T-helper 1 cell treated with Interleukin-12 subunit alpha and Interleukin-12 subunit beta and Interleukin-4 antibody, amounts not matched to agents 30 μg/mL and 1 μg/mL, for 36 hours (primary cell): ENCODE data around the gene SYNJ1.
"Not testable (repeated sequence)": the region's sequence is repeated elsewhere in the genome, so short reads cannot be mapped to it uniquely, and the experiment has no call there.

Source experiments
- H3K27ac Mint-ChIP-seq: one replicate; pipeline ENCODE4 v1.8.0; 2021; ENCODE audit warnings: mild to moderate bottlenecking, mixed read lengths
- H3K27me3 Mint-ChIP-seq: one replicate; pipeline ENCODE4 v1.8.0; 2021; ENCODE audit warnings: low read depth, mixed read lengths
- H3K36me3 Mint-ChIP-seq: one replicate; pipeline ENCODE4 v1.8.0; 2021; ENCODE audit warnings: low read depth, mixed read lengths
- H3K4me1 Mint-ChIP-seq: one replicate; pipeline ENCODE4 v1.8.0; 2021; ENCODE audit warnings: low read depth, mixed read lengths
- H3K4me3 Mint-ChIP-seq: one replicate; pipeline ENCODE4 v1.8.0; 2021; ENCODE audit warnings: mild to moderate bottlenecking, moderate library complexity, mixed read lengths
- H3K9me3 Mint-ChIP-seq: one replicate; pipeline ENCODE4 v1.8.0; 2021; ENCODE audit warnings: mixed read lengths

SYNJ1 gene

GRCh38 chr21:32641710-32642698 lies 85.8 kb downstream of the SYNJ1 start:
- Mint-ChIP-seq H3K27ac (no peak overlapping the region), H3K9me3 (no peaks in the 10 kb centered on the region), H3K36me3 (peaks cover 20% of the 10 kb centered on the region), H3K4me3 (no peak overlapping the region), H3K4me1 (no peaks in the 10 kb centered on the region), H3K27me3 (no peaks in the 10 kb centered on the region)

GRCh38 chr21:32626621-32627196 lies 101.1 kb downstream of the SYNJ1 start:
- Mint-ChIP-seq H3K27me3 (peaks cover 11% of the 10 kb centered on the region), H3K4me3 (no peak overlapping the region), H3K9me3 (no peaks in the 10 kb centered on the region), H3K4me1 (peaks cover 2% of the 10 kb centered on the region), H3K27ac (no peak overlapping the region), H3K36me3 (peaks cover 9% of the 10 kb centered on the region)

- H3K27ac Mint-ChIP-seq, H3K4me1 Mint-ChIP-seq, H3K9me3 Mint-ChIP-seq: not testable (repeated sequence)
Measured at GRCh38 chr21:32618218-32618617, 109.6 kb downstream of the SYNJ1 start.

GRCh38 chr21:32613436-32614043 lies 114.3 kb downstream of the SYNJ1 start:
- H3K36me3 Mint-ChIP-seq, result peaks cover 5% of the 10 kb centered on the region
- peaks cover 8% of the 10 kb centered on the region for H3K4me1 Mint-ChIP-seq
- no peaks in the 10 kb centered on the region for H3K9me3 Mint-ChIP-seq
- peak overlapping the region; percentile 99 for H3K4me3 Mint-ChIP-seq
- peaks cover 11% of the 10 kb centered on the region for H3K27me3 Mint-ChIP-seq
- peak overlapping the region; percentile 92 for H3K27ac Mint-ChIP-seq

More at GRCh38 chr21:32618218-32618617, 109.6 kb downstream of the SYNJ1 start:
- H3K4me3 Mint-ChIP-seq, H3K36me3 Mint-ChIP-seq: not testable (repeated sequence)
- peaks cover 25% of the 10 kb centered on the region for H3K27me3 Mint-ChIP-seq

- no peaks in the 10 kb centered on the region for H3K9me3 Mint-ChIP-seq
- H3K4me1 Mint-ChIP-seq, result peaks cover 8% of the 10 kb centered on the region
- H3K36me3 Mint-ChIP-seq, result peaks cover 5% of the 10 kb centered on the region
- H3K27me3 Mint-ChIP-seq, result peaks cover 11% of the 10 kb centered on the region
- peak overlapping the region; percentile 92 for H3K27ac Mint-ChIP-seq
- H3K4me3 Mint-ChIP-seq, result peak overlapping the region; percentile 99
Measured at GRCh38 chr21:32612999-32613337, 114.8 kb downstream of the SYNJ1 start.

- no peaks in the 10 kb centered on the region for H3K9me3 Mint-ChIP-seq
- H3K4me1 Mint-ChIP-seq, result peaks cover 8% of the 10 kb centered on the region
- peak within 1 kb of the TSS; percentile 92 for H3K27ac Mint-ChIP-seq
- H3K27me3 Mint-ChIP-seq, result peaks cover 11% of the 10 kb centered on the region
- peak within 1 kb of the TSS; percentile 99 for H3K4me3 Mint-ChIP-seq
- peaks cover 5% of the 10 kb centered on the region for H3K36me3 Mint-ChIP-seq
Measured at GRCh38 chr21:32612075-32612998, 115.5 kb downstream of the SYNJ1 start, which contains the start of gene CFAP298. TSS of gene CFAP298 (minus strand) at chr21:32612377. CDS start at chr21:32612243, 134 bp downstream.

GRCh38 chr21:32611471-32611997 lies 116.3 kb downstream of the SYNJ1 start:
- peaks cover 5% of the 10 kb centered on the region for H3K36me3 Mint-ChIP-seq
- H3K4me1 Mint-ChIP-seq, result peaks cover 8% of the 10 kb centered on the region
- peak overlapping the region; percentile 99 for H3K4me3 Mint-ChIP-seq
- peaks cover 11% of the 10 kb centered on the region for H3K27me3 Mint-ChIP-seq
- no peaks in the 10 kb centered on the region for H3K9me3 Mint-ChIP-seq
- H3K27ac Mint-ChIP-seq, result peak overlapping the region; percentile 92

- H3K27ac Mint-ChIP-seq, result not testable (repeated sequence)
- peak overlapping the region; percentile 7 for H3K4me3 Mint-ChIP-seq
Measured at GRCh38 chr21:32610940-32611339, 116.9 kb downstream of the SYNJ1 start.

GRCh38 chr21:32608851-32609250 lies 119.0 kb downstream of the SYNJ1 start:
- peak overlapping the region; percentile 28 for H3K4me3 Mint-ChIP-seq
- peaks cover 20% of the 10 kb centered on the region for H3K36me3 Mint-ChIP-seq
- H3K9me3 Mint-ChIP-seq, result no peaks in the 10 kb centered on the region
- no peak overlapping the region for H3K27ac Mint-ChIP-seq
- H3K4me1 Mint-ChIP-seq, result peaks cover 8% of the 10 kb centered on the region
- H3K27me3 Mint-ChIP-seq, result no peaks in the 10 kb centered on the region

More at GRCh38 chr21:32610940-32611339, 116.9 kb downstream of the SYNJ1 start:
- H3K9me3 Mint-ChIP-seq, H3K4me1 Mint-ChIP-seq, H3K36me3 Mint-ChIP-seq, H3K27me3 Mint-ChIP-seq: not testable (repeated sequence)

GRCh38 chr21:32605469-32605868 lies 122.3 kb downstream of the SYNJ1 start:
- Mint-ChIP-seq H3K4me3 (no peak overlapping the region), H3K27me3 (no peaks in the 10 kb centered on the region), H3K27ac (no peak overlapping the region), H3K36me3 (peaks cover 36% of the 10 kb centered on the region), H3K4me1 (peaks cover 3% of the 10 kb centered on the region), H3K9me3 (no peaks in the 10 kb centered on the region)

GRCh38 chr21:32604464-32604863 lies 123.3 kb downstream of the SYNJ1 start:
- H3K9me3 Mint-ChIP-seq, result no peaks in the 10 kb centered on the region
- no peak overlapping the region for H3K27ac Mint-ChIP-seq
- H3K4me1 Mint-ChIP-seq, result peaks cover 3% of the 10 kb centered on the region
- peaks cover 37% of the 10 kb centered on the region for H3K36me3 Mint-ChIP-seq
- H3K27me3 Mint-ChIP-seq, result no peaks in the 10 kb centered on the region
- H3K4me3 Mint-ChIP-seq, result no peak overlapping the region

- peaks cover 38% of the 10 kb centered on the region for H3K36me3 Mint-ChIP-seq
- no peak overlapping the region for H3K27ac Mint-ChIP-seq
- H3K9me3 Mint-ChIP-seq, result no peaks in the 10 kb centered on the region
- no peak overlapping the region for H3K4me3 Mint-ChIP-seq
- H3K27me3 Mint-ChIP-seq, result no peaks in the 10 kb centered on the region
- no peaks in the 10 kb centered on the region for H3K4me1 Mint-ChIP-seq
Measured at GRCh38 chr21:32603131-32603530, 124.7 kb downstream of the SYNJ1 start.

GRCh38 chr21:32602099-32602498 lies 125.7 kb downstream of the SYNJ1 start:
- H3K4me3 Mint-ChIP-seq, result no peak overlapping the region
- H3K27ac Mint-ChIP-seq, result no peak overlapping the region
- no peaks in the 10 kb centered on the region for H3K27me3 Mint-ChIP-seq
- H3K36me3 Mint-ChIP-seq, result peaks cover 38% of the 10 kb centered on the region
- H3K9me3 Mint-ChIP-seq, result no peaks in the 10 kb centered on the region
- no peaks in the 10 kb centered on the region for H3K4me1 Mint-ChIP-seq

- H3K9me3 Mint-ChIP-seq, result no peaks in the 10 kb centered on the region
- peaks cover 29% of the 10 kb centered on the region for H3K36me3 Mint-ChIP-seq
- peaks cover 2% of the 10 kb centered on the region for H3K4me1 Mint-ChIP-seq
- H3K27ac Mint-ChIP-seq, result no peak overlapping the region
- H3K4me3 Mint-ChIP-seq, result no peak overlapping the region
- H3K27me3 Mint-ChIP-seq, result no peaks in the 10 kb centered on the region
Measured at GRCh38 chr21:32599526-32599925, 128.3 kb downstream of the SYNJ1 start.
